BLaER1 treated with 17β-estradiol and CSF1 and Interleukin-3, amounts not matched to agents 10 nM and 100 nM (cell line): ENCODE data around the gene RNU11.
"Not testable (repeated sequence)": the region's sequence is repeated elsewhere in the genome, so short reads cannot be mapped to it uniquely, and the experiment has no call there.

Experiments
- H3K27ac ChIP-seq, 11 experiments: shearing (Covaris generic); formaldehyde crosslinking; 2 replicates each; pipeline ENCODE4 v1.8.1; 2022
- H3K27me3 ChIP-seq, 11 experiments: shearing (Covaris generic); formaldehyde crosslinking; 2 replicates each; pipeline ENCODE4 v1.8.1; 2022
- H3K36me3 ChIP-seq, 11 experiments: shearing (Covaris generic); formaldehyde crosslinking; 2 replicates each; pipeline ENCODE4 v1.8.1; 2022
- H3K4me1 ChIP-seq, 10 experiments: shearing (Covaris generic); formaldehyde crosslinking; 2 replicates each; pipeline ENCODE4 v1.8.1; 2022
- H3K4me2 ChIP-seq, 11 experiments: shearing (Covaris generic); formaldehyde crosslinking; 2 replicates each; pipeline ENCODE4 v1.8.1; 2022
- H3K4me3 ChIP-seq, 10 experiments: shearing (Covaris generic); formaldehyde crosslinking; 2 replicates each; pipeline ENCODE4 v1.8.1; 2022
- H3K9ac ChIP-seq, 11 experiments: shearing (Covaris generic); formaldehyde crosslinking; 2 replicates each; pipeline ENCODE4 v1.8.1; 2022
- H3K9me3 ChIP-seq, 11 experiments: shearing (Covaris generic); formaldehyde crosslinking; replicated peaks in 1 of 11; 2 replicates each; pipeline ENCODE4 v1.8.1; 2022
- H4K20me1 ChIP-seq, 11 experiments: shearing (Covaris generic); formaldehyde crosslinking; 2 replicates each; pipeline ENCODE4 v1.8.1; 2022
- Cebpa-rat ChIP-seq, 11 experiments: shearing (Covaris generic); IDR thresholded peaks; 2 replicates each; pipeline ENCODE4 v1.8.1; 2022

RNU11 gene

GRCh38 chr1:28656335-28656734 lies 7.9 kb downstream of the RNU11 start:
- no peaks in the 10 kb centered on the region for H3K27me3 ChIP-seq
- H3K4me1 ChIP-seq: peaks cover 0 to 23% (median 0%) of the 10 kb centered on the region in 10 experiments; a peak in 7 of 20 replicates
- H3K36me3 ChIP-seq: no peaks in the 10 kb centered on the region
- no peaks in the 10 kb centered on the region for H3K9me3 ChIP-seq
- H3K9ac ChIP-seq: no peak overlapping the region
- no peak overlapping the region for H3K4me3 ChIP-seq
- no peak overlapping the region for H3K27ac ChIP-seq
- TF ChIP-seq Cebpa-rat (IDR thresholded peaks at IDR 0.05): no peak
- no peak overlapping the region for H3K4me2 ChIP-seq
- H4K20me1 ChIP-seq: no peaks in the 10 kb centered on the region

GRCh38 chr1:28663871-28664470 lies 15.6 kb downstream of the RNU11 start:
- no peak for TF ChIP-seq Cebpa-rat (IDR thresholded peaks at IDR 0.05)
- peaks cover 12 to 28% (median 15%) of the 10 kb centered on the region in 10 experiments for H3K4me1 ChIP-seq

DNA sequence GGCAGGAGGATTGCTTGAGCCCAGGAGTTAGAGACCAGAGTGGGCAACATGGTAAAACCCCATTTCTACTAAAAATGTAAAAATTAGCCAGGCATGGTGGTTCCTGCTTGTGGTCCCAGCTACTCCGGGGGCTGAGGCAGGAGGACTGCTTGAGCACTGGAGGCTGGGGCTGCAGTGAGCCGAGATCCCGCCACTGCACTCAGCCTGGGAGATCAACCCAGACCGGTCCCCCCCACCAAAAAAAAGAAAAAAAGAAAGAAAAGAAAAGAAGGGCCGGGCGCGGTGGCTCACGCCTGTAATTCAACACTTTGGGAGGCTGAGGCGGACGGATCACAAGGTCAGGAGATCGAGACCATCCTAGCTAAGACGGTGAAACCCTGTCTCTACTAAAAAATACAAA lies 18.4 kb downstream of the RNU11 start:
- Histone ChIP-seq H3K4me3 (no peak overlapping the region), H3K27me3 (no peaks in the 10 kb centered on the region), H3K36me3 (peaks cover 0 to 9% (median 0%) of the 10 kb centered on the region in 11 experiments; a peak in 4 of 22 replicates), H4K20me1 (peaks cover 0 to 6% (median 0%) of the 10 kb centered on the region in 11 experiments; a peak in 3 of 22 replicates), H3K4me2 (peak overlapping the region in 2 of 11 experiments; percentile 71 to 93; a peak in 2 of 22 replicates), H3K4me1 (peaks cover 18 to 35% (median 24%) of the 10 kb centered on the region in 10 experiments), H3K27ac (peak overlapping the region in 1 of 11 experiments; percentile 18; a peak in 1 of 22 replicates), H3K9ac (no peak overlapping the region; a peak in 1 of 22 replicates), H3K9me3 (no peaks in the 10 kb centered on the region)
- no peak for TF ChIP-seq Cebpa-rat (IDR thresholded peaks at IDR 0.05)

More at GRCh38 chr1:28663871-28664470, 15.6 kb downstream of the RNU11 start:
- no peak overlapping the region for H3K27ac ChIP-seq
- no peaks in the 10 kb centered on the region for H3K9me3 ChIP-seq
- no peaks in the 10 kb centered on the region for H3K27me3 ChIP-seq
- no peak overlapping the region for H3K4me2 ChIP-seq
- H3K4me3 ChIP-seq: no peak overlapping the region
- H3K9ac ChIP-seq: no peak overlapping the region
- H4K20me1 ChIP-seq: no peaks in the 10 kb centered on the region
- no peaks in the 10 kb centered on the region for H3K36me3 ChIP-seq

DNA sequence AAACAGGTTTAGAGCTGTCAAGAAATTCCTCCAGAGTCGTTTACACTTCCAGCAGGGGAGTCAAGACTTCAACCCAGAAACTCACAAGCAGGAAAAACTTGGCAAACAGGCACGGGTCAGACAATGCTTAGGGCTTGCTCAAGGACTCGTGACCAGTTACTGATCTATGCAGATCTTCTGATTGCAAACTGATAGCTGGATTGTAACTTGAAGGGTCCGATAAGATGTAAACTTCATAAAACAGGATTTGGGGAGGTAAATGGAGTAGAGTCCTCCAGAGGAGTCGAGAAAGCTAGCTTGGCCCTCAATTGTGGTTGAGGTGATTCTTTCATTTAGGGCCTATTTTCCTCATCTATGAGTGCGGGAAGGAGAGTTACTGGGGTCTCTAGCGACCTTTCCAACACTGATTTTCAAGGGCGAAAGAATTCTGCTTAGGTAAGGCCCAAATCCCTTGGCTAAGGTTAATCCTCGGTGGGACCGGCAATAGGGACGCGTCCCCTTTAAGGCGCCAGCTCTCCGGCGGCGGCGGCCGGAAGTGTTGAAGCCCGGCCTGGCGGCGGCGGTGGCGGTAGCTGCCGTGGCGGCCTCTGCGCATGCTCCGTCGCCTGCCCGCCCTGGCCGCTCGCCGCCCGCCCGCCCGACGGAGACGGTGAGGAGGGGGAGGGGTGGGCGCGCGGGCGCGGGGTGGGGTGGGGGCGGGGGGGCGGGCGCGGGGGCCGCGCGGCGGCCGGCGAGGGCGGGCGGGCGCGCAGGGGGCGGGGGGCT lies 20.0 kb downstream of the RNU11 start, which contains the start of gene GMEB1:
Gene GMEB1 (plus strand): TSS at position 594 of the 765 bp plus-strand sequence. CDS start 14,829 bp downstream, outside the sequence.
- Histone ChIP-seq H3K4me2 (peak within 1 kb of the TSS; percentile 78 to 94 (median 92)), H3K9me3 (no peaks in the 10 kb centered on the region), H3K4me1 (peaks cover 18 to 35% (median 24%) of the 10 kb centered on the region in 10 experiments), H4K20me1 (peaks cover 0 to 6% (median 0%) of the 10 kb centered on the region in 11 experiments; a peak in 4 of 22 replicates), H3K27ac (peak within 1 kb of the TSS; percentile 99 to 100 (median 100)), H3K4me3 (peak within 1 kb of the TSS; percentile 86 to 100 (median 97)), H3K9ac (peak within 1 kb of the TSS; percentile 98 to 100 (median 100)), H3K27me3 (no peaks in the 10 kb centered on the region), H3K36me3 (peaks cover 0 to 12% (median 4%) of the 10 kb centered on the region in 11 experiments; a peak in 5 of 22 replicates)
- TF ChIP-seq Cebpa-rat (IDR thresholded peaks at IDR 0.05): no peak

GRCh38 chr1:28668956-28669723 lies 20.7 kb downstream of the RNU11 start:
- H3K4me1 ChIP-seq: peaks cover 18 to 35% (median 24%) of the 10 kb centered on the region in 10 experiments
- H3K9ac ChIP-seq: peak overlapping the region; percentile 98 to 100 (median 100)
- H3K36me3 ChIP-seq: peaks cover 0 to 16% (median 5%) of the 10 kb centered on the region in 11 experiments; a peak in 5 of 22 replicates
- no peaks in the 10 kb centered on the region for H3K9me3 ChIP-seq
- TF ChIP-seq Cebpa-rat (IDR thresholded peaks at IDR 0.05): no peak
- peak overlapping the region; percentile 69 to 93 (median 90) for H3K4me2 ChIP-seq
- peak overlapping the region; percentile 99 to 100 (median 100) for H3K27ac ChIP-seq
- peaks cover 0 to 6% (median 0%) of the 10 kb centered on the region in 11 experiments; a peak in 4 of 22 replicates for H4K20me1 ChIP-seq
- no peaks in the 10 kb centered on the region for H3K27me3 ChIP-seq
- peak overlapping the region; percentile 86 to 100 (median 97) for H3K4me3 ChIP-seq

DNA sequence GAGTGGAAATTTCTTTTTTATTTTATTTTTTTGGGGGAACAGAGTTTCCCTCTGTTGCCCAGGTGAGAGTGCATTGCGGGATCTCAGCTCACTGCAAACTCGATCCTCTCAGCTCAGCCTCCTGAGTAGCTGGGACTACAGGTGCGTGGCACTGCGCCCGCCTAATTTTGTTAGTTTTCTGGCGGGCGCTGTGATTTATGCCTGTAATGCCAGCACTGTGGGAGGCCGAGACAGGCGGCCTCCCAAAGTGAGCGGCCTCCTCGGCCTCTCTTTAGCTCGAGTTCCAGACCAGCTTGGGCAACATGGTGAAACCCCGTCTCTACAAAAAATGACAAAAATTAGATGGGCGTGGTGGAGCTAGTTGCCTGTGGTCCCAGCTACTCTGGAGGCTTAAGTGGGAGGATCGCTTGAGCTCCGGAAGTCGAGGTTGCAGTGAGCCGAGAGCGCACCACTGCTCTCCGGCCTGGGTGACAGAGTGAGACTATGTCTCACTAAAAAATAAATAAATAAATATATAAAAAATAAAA lies 22.9 kb downstream of the RNU11 start:
- no peak overlapping the region for H3K4me2 ChIP-seq
- no peaks in the 10 kb centered on the region for H3K9me3 ChIP-seq
- H3K4me1 ChIP-seq: peaks cover 18 to 31% (median 24%) of the 10 kb centered on the region in 10 experiments
- H3K36me3 ChIP-seq: peaks cover 0 to 27% (median 8%) of the 10 kb centered on the region in 11 experiments; a peak in 7 of 22 replicates
- no peak overlapping the region for H3K9ac ChIP-seq
- H3K27me3 ChIP-seq: no peaks in the 10 kb centered on the region
- H3K4me3 ChIP-seq: no peak overlapping the region
- H4K20me1 ChIP-seq: peaks cover 0 to 6% (median 0%) of the 10 kb centered on the region in 11 experiments; a peak in 4 of 22 replicates
- no peak for TF ChIP-seq Cebpa-rat (IDR thresholded peaks at IDR 0.05)
- no peak overlapping the region for H3K27ac ChIP-seq

GRCh38 chr1:28672971-28673370 lies 24.6 kb downstream of the RNU11 start:
- not testable (repeated sequence) for H3K9ac ChIP-seq, H3K27ac ChIP-seq, H4K20me1 ChIP-seq, H3K4me3 ChIP-seq, H3K27me3 ChIP-seq, H3K9me3 ChIP-seq, H3K4me2 ChIP-seq
- Histone ChIP-seq H3K4me1 (peaks cover 9 to 17% (median 11%) of the 10 kb centered on the region in 10 experiments), H3K36me3 (peaks cover 0 to 34% (median 8%) of the 10 kb centered on the region in 11 experiments; a peak in 8 of 22 replicates)

GRCh38 chr1:28675924-28676257 lies 27.5 kb downstream of the RNU11 start:
- Histone ChIP-seq H3K9me3 (no peaks in the 10 kb centered on the region), H3K27ac (no peak overlapping the region), H3K4me1 (peaks cover 0 to 6% (median 0%) of the 10 kb centered on the region in 10 experiments; a peak in 3 of 20 replicates), H3K36me3 (peaks cover 2 to 55% (median 18%) of the 10 kb centered on the region in 11 experiments; a peak in 15 of 22 replicates), H4K20me1 (peaks cover 0 to 8% (median 0%) of the 10 kb centered on the region in 11 experiments; a peak in 5 of 22 replicates), H3K9ac (no peak overlapping the region), H3K4me3 (no peak overlapping the region), H3K4me2 (no peak overlapping the region), H3K27me3 (no peaks in the 10 kb centered on the region)
- TF ChIP-seq Cebpa-rat (IDR thresholded peaks at IDR 0.05): no peak
